OCI-LY7 (cell line): Measurements from ENCODE around the gene ACAD8. TPM values are rescaled to one million over a fixed set of nuclear protein-coding genes. Genes with fewer than 3 reads are reported as not detected.

Experiments used
- BruUV-seq: library from RNA; stranded (reverse); fragments of 400-500 nt; replicated peaks from 2 replicates; lab custom pipeline; 2021; lab: Mats Ljungman, UMichigan
- CTCF ChIA-PET: fragments of 300-600 bp; sonication (Branson Sonifier 250); formaldehyde crosslinking; loops from one replicate; lab custom pipeline; 2022; ENCODE audit warnings: antibody characterized with exemption; ENCODE audit not compliant: unreplicated experiment; lab: Charles Lee
- POLR2A ChIA-PET: fragments of 300-600 bp; sonication (Branson Sonifier 250); formaldehyde crosslinking; loops from one replicate; lab custom pipeline; 2022; ENCODE audit warnings: antibody characterized with exemption; lab: Charles Lee
- DNase-seq: peaks from one replicate; pipeline ENCODE4 v3.0.0-alpha.2; 2015; ENCODE audit warnings: low spot score
- H2AFZ ChIP-seq: fragments of 200-600 bp; sonication (generic), shearing (Covaris generic); 2 replicates; pipeline ENCODE4 v1.6.1; 2014; ENCODE audit warnings: mild to moderate bottlenecking, antibody characterized with exemption, low read length, moderate library complexity
- H3K27ac ChIP-seq: fragments of 200-600 bp; sonication (generic); 2 replicates; pipeline ENCODE4 v1.5.1; 2014; ENCODE audit warnings: mixed run types, low read depth, mild to moderate bottlenecking, moderate library complexity, low read length, inconsistent platforms; ENCODE audit not compliant: poor library complexity, severe bottlenecking
- H3K36me3 ChIP-seq: fragments of 200-600 bp; sonication (generic); 2 replicates; pipeline ENCODE4 v1.6.1; 2014; ENCODE audit warnings: mild to moderate bottlenecking, antibody characterized with exemption, low read length, moderate library complexity, mixed read lengths; ENCODE audit not compliant: insufficient read depth
- H3K4me1 ChIP-seq: fragments of 200-600 bp; sonication (generic); 2 replicates; pipeline ENCODE4 v1.5.1; 2014; ENCODE audit warnings: mild to moderate bottlenecking, low read length; ENCODE audit not compliant: insufficient read depth, poor library complexity, severe bottlenecking
- H3K4me2 ChIP-seq: fragments of 200-600 bp; sonication (generic); 2 replicates; pipeline ENCODE4 v1.6.1; 2014; ENCODE audit warnings: mild to moderate bottlenecking, low read length
- H3K4me3 ChIP-seq: fragments of 200-600 bp; sonication (generic); 2 replicates; pipeline ENCODE4 v1.5.1; 2014; ENCODE audit warnings: mild to moderate bottlenecking, low read depth, low read length; ENCODE audit not compliant: poor library complexity, severe bottlenecking
- H3K79me2 ChIP-seq: fragments of 200-600 bp; sonication (generic); 2 replicates; pipeline ENCODE4 v1.6.1; 2016; ENCODE audit warnings: low read depth, mild to moderate bottlenecking, low read length, moderate library complexity, mixed read lengths; ENCODE audit not compliant: insufficient read depth
- H3K9me2 ChIP-seq: fragments of 200-600 bp; sonication (generic); 2 replicates; pipeline ENCODE4 v1.6.1; 2016; ENCODE audit warnings: mild to moderate bottlenecking, low read length, mixed read lengths; ENCODE audit not compliant: insufficient read depth
- H3K9me3 ChIP-seq: fragments of 200-600 bp; sonication (generic); 2 replicates; pipeline ENCODE4 v1.6.1; 2014; ENCODE audit warnings: mild to moderate bottlenecking, mixed run types, low read length, mixed read lengths
- H4K20me1 ChIP-seq: fragments of 200-600 bp; sonication (generic); 2 replicates; pipeline ENCODE4 v1.6.1; 2014; ENCODE audit warnings: mild to moderate bottlenecking, antibody characterized with exemption, low read length, moderate library complexity, mixed read lengths; ENCODE audit not compliant: insufficient read depth
- EZH2phosphoT487 ChIP-seq: fragments of 200-600 bp; sonication (generic); IDR thresholded peaks from 2 replicates; pipeline ENCODE4 v1.6.1; 2018; ENCODE audit warnings: low read depth, borderline replicate concordance, mild to moderate bottlenecking, mixed run types, antibody characterized with exemption, low read length, moderate library complexity, mixed read lengths
- intact Hi-C: fragments of 100-400 bp; cut with micrococcal nuclease; formaldehyde crosslinking; loops from one replicate; pipeline ENCODE4 v1.10.0; 2022; ENCODE audit not compliant: unreplicated experiment
- total RNA-seq, 2 experiments: library from RNA; depleted of rRNA in 1 of 2; stranded (reverse); fragments of >200 nt in 1 of 2; shearing (Covaris generic) in 1 of 2; gene quantifications; 2 replicates each; pipeline ENCODE4 v1.2.3, GENCODE V29; 2014 to 2022
- TF ChIP-seq, protein P1 (sequence below): fragments of 200-600 bp; sonication (generic); conservative IDR thresholded peaks from 2 replicates; pipeline ENCODE4 v1.5.1; 2014; ENCODE audit warnings: mild to moderate bottlenecking, antibody characterized with exemption, low read length, moderate library complexity, mixed read lengths

Gene ACAD8
- total RNA-seq, 2 experiments from 2014 or later = 24.7 to 29.7 TPM

GRCh38 chr11:134250246-134250645 lies 3.1 kb upstream of the ACAD8 start:
- H3K27ac ChIP-seq = no peak overlapping the region
- peaks cover 12% of the 10 kb centered on the region; the same call in 1 of the 2 replicates for H3K79me2 ChIP-seq
- POLR2A ChIA-PET = interaction anchor here (1.2 to 2.7 kb wide), 2 partner anchors 20 to 30 kb away, joined by 4 to 9 read pairs; no protein-coding TSS in a partner anchor
- H2AFZ ChIP-seq = no peak overlapping the region
- DNase-seq = no peak
- no peaks in the 10 kb centered on the region for H3K9me2 ChIP-seq
- CTCF ChIA-PET = no interaction called here
- H3K9me3 ChIP-seq = no peaks in the 10 kb centered on the region
- H3K4me1 ChIP-seq = peaks cover 17% of the 10 kb centered on the region
- H3K4me2 ChIP-seq = no peak overlapping the region
- H4K20me1 ChIP-seq = no peaks in the 10 kb centered on the region
- intact Hi-C loops = no loop called here
- H3K4me3 ChIP-seq = no peak overlapping the region
- no TSS peak for BruUV-seq
- H3K36me3 ChIP-seq = peaks cover 51% of the 10 kb centered on the region
- TF ChIP-seq, protein P1, sequence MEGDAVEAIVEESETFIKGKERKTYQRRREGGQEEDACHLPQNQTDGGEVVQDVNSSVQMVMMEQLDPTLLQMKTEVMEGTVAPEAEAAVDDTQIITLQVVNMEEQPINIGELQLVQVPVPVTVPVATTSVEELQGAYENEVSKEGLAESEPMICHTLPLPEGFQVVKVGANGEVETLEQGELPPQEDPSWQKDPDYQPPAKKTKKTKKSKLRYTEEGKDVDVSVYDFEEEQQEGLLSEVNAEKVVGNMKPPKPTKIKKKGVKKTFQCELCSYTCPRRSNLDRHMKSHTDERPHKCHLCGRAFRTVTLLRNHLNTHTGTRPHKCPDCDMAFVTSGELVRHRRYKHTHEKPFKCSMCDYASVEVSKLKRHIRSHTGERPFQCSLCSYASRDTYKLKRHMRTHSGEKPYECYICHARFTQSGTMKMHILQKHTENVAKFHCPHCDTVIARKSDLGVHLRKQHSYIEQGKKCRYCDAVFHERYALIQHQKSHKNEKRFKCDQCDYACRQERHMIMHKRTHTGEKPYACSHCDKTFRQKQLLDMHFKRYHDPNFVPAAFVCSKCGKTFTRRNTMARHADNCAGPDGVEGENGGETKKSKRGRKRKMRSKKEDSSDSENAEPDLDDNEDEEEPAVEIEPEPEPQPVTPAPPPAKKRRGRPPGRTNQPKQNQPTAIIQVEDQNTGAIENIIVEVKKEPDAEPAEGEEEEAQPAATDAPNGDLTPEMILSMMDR = no peak
- TF ChIP-seq EZH2phosphoT487 = no peak

DNA sequence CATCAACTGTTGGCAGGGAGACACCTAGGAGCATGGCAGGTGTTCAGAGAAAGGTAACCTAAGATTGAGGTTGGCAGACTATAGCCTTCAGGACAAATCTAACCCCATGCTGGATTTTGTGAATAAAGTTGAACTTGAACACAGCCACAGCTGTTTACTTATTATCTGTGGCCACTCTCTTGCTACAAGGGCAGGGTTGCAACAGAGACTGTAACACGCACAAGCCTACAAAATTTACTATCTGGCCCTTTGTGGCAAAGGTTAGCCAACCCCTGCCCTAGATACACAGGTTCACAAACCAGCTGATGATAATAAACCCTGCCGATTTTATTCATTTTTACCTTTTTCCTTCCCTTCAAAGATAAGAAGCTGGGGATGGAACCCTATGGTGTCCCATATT lies 2.7 kb upstream of the ACAD8 start:
- Histone ChIP-seq H3K27ac (no peak overlapping the region), H3K4me2 (no peak overlapping the region), H3K79me2 (peaks cover 12% of the 10 kb centered on the region; the same call in 1 of the 2 replicates), H3K4me3 (no peak overlapping the region), H2AFZ (no peak overlapping the region), H3K4me1 (peaks cover 17% of the 10 kb centered on the region), H3K9me2 (no peaks in the 10 kb centered on the region), H4K20me1 (no peaks in the 10 kb centered on the region), H3K9me3 (no peaks in the 10 kb centered on the region), H3K36me3 (peaks cover 48% of the 10 kb centered on the region)
- ChIA-PET POLR2A (interaction anchor here (1.2 to 2.7 kb wide), 2 partner anchors 21 to 30 kb away, joined by 4 to 9 read pairs; no protein-coding TSS in a partner anchor), CTCF (interaction anchor here (0.9 kb wide), 1 partner anchor 11 kb away, joined by 3 read pairs; no protein-coding TSS in a partner anchor)
- DNase-seq = no peak
- no TSS peak for BruUV-seq
- TF ChIP-seq, protein P1 = no peak
- no peak for TF ChIP-seq EZH2phosphoT487
- intact Hi-C loops = no loop called here
